ENCODE data around the gene OLA1. TPM values are rescaled to one million over a fixed set of nuclear protein-coding genes. Genes with fewer than 3 reads are reported as not detected.

OLA1 gene
- total RNA-seq, 1 donor from 2014 or later, result 79.4 TPM

DNA sequence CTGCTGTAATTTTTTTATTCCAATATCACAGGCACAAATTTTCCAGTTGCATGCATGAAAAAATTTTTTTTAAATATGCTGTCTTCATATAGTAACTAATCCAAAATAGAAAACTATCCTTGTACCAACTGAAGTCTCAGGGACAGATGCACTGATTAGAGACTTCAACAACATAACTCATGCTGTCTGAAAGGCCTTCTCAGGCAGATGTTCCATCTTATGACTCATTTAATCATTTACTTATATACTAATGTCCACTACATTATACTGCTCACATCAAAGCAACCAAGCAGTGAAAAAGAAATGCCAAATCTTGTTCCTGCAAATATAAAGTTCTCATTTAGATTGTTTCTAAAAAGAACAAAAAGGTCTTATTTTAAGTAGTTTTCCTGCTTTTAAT is 53.1 kb downstream of the OLA1 start:
- no peaks in the 10 kb centered on the region for H3K27me3 Mint-ChIP-seq (ENCODE audit: unreplicated experiment)
- TF ChIP-seq CTCF (IDR thresholded peaks at IDR 0.05), result no peak

GRCh38 chr2:174193737-174194136 is 54.6 kb downstream of the OLA1 start:
- Mint-ChIP-seq H3K27me3 (ENCODE audit: unreplicated experiment) (no peaks in the 10 kb centered on the region), H3K9me3 (ENCODE audit: unreplicated experiment) (peaks cover 5% of the 10 kb centered on the region), H3K4me3 (ENCODE audit: unreplicated experiment) (no peak overlapping the region), H3K4me1 (ENCODE audit: unreplicated experiment) (peaks cover under 1% of the 10 kb centered on the region), H3K27ac (ENCODE audit: unreplicated experiment) (no peak overlapping the region), H3K36me3 (ENCODE audit: unreplicated experiment) (peaks cover 8% of the 10 kb centered on the region)
- no peak for DNase-seq (ENCODE audit: extremely low spot score, unreplicated experiment)
- no peak for TF ChIP-seq CTCF (IDR thresholded peaks at IDR 0.05)

More for the DNA sequence above, 53.1 kb downstream of the OLA1 start:
- peaks cover 3% of the 10 kb centered on the region for H3K36me3 Mint-ChIP-seq (ENCODE audit: unreplicated experiment)
- H3K4me3 Mint-ChIP-seq (ENCODE audit: unreplicated experiment), result no peak overlapping the region
- peaks cover 5% of the 10 kb centered on the region for H3K9me3 Mint-ChIP-seq (ENCODE audit: unreplicated experiment)
- no peak overlapping the region for H3K27ac Mint-ChIP-seq (ENCODE audit: unreplicated experiment)
- peaks cover 8% of the 10 kb centered on the region for H3K4me1 Mint-ChIP-seq (ENCODE audit: unreplicated experiment)
- no peak for DNase-seq (ENCODE audit: extremely low spot score, unreplicated experiment)

DNA sequence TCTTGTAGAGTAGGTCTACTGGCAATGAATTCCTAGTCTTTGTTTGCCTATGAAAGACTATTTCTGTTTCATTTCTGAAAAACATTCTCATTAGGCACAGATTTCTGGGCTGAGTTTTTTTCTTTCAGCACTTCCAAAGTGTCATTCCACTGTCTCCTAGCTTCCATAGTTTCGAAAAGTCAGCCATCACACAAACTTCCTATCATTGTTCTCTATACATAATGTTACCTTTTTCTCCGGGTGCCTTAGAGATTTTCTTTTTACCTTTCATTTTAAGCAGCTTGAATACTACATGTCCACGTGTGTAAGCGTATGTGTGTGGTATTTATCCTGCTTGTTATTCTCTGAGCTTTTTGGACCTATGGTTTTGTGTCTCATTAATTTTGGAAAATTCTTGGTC is 55.7 kb downstream of the OLA1 start:
- H3K27me3 Mint-ChIP-seq (ENCODE audit: unreplicated experiment), result no peaks in the 10 kb centered on the region
- TF ChIP-seq CTCF (IDR thresholded peaks at IDR 0.05), result no peak

GRCh38 chr2:174191342-174192074 is 56.8 kb downstream of the OLA1 start:
- H3K9me3 Mint-ChIP-seq (ENCODE audit: unreplicated experiment), result peaks cover 5% of the 10 kb centered on the region
- no peak for TF ChIP-seq CTCF (IDR thresholded peaks at IDR 0.05)
- DNase-seq (ENCODE audit: extremely low spot score, unreplicated experiment), result no peak
- H3K4me1 Mint-ChIP-seq (ENCODE audit: unreplicated experiment), result peaks cover 3% of the 10 kb centered on the region
- no peak overlapping the region for H3K4me3 Mint-ChIP-seq (ENCODE audit: unreplicated experiment)
- no peak overlapping the region for H3K27ac Mint-ChIP-seq (ENCODE audit: unreplicated experiment)
- peaks cover 11% of the 10 kb centered on the region for H3K36me3 Mint-ChIP-seq (ENCODE audit: unreplicated experiment)
- no peaks in the 10 kb centered on the region for H3K27me3 Mint-ChIP-seq (ENCODE audit: unreplicated experiment)

More for the DNA sequence above, 55.7 kb downstream of the OLA1 start:
- Mint-ChIP-seq H3K4me3 (ENCODE audit: unreplicated experiment) (no peak overlapping the region), H3K9me3 (ENCODE audit: unreplicated experiment) (peaks cover 5% of the 10 kb centered on the region), H3K4me1 (ENCODE audit: unreplicated experiment) (peaks cover under 1% of the 10 kb centered on the region), H3K36me3 (ENCODE audit: unreplicated experiment) (peaks cover 11% of the 10 kb centered on the region), H3K27ac (ENCODE audit: unreplicated experiment) (no peak overlapping the region)
- no peak for DNase-seq (ENCODE audit: extremely low spot score, unreplicated experiment)

GRCh38 chr2:174184915-174185314 is 63.4 kb downstream of the OLA1 start:
- Mint-ChIP-seq H3K9me3 (ENCODE audit: unreplicated experiment) (no peaks in the 10 kb centered on the region), H3K36me3 (ENCODE audit: unreplicated experiment) (peaks cover 12% of the 10 kb centered on the region), H3K4me1 (ENCODE audit: unreplicated experiment) (peaks cover 13% of the 10 kb centered on the region), H3K4me3 (ENCODE audit: unreplicated experiment) (no peak overlapping the region), H3K27me3 (ENCODE audit: unreplicated experiment) (no peaks in the 10 kb centered on the region), H3K27ac (ENCODE audit: unreplicated experiment) (no peak overlapping the region)
- no peak for DNase-seq (ENCODE audit: extremely low spot score, unreplicated experiment)
- no peak for TF ChIP-seq CTCF (IDR thresholded peaks at IDR 0.05)

All from osteocyte (in vitro differentiated cells).